SK-N-SH (cell line): Measurements from ENCODE around the gene PGAP2. TPM values are rescaled to one million over a fixed set of nuclear protein-coding genes. Genes with fewer than 3 reads are reported as not detected.
"Not testable (repeated sequence)": the region's sequence is repeated elsewhere in the genome, so short reads cannot be mapped to it uniquely, and the experiment has no call there.

Experiments
- CTCF ChIA-PET: fragments of 300-600, 350-600 bp; formaldehyde crosslinking; extraction: SDS; loops from one replicate; lab custom pipeline; 2021; lab: Yijun Ruan, JAX
- POLR2A ChIA-PET: fragments of 350-600 bp; sonication (Branson Sonifier 250); formaldehyde crosslinking; extraction: SDS; loops from one replicate; lab custom pipeline; 2020; ENCODE audit warnings: antibody characterized with exemption, inconsistent platforms; lab: Yijun Ruan, JAX
- DNase-seq: peaks from one replicate; pipeline ENCODE4 v3.0.0; 2012
- H2AFZ ChIP-seq: fragments of 200-600 bp; sonication (generic); 2 replicates; pipeline ENCODE4 v1.8.1; 2016; ENCODE audit warnings: antibody characterized with exemption, mild to moderate bottlenecking, low read depth
- H3F3A ChIP-seq: fragments of 200-600 bp; sonication (generic); replicated peaks from 2 replicates; pipeline ENCODE3; 2016; ENCODE audit warnings: antibody characterized with exemption, mild to moderate bottlenecking; ENCODE audit not compliant: insufficient read depth
- H3K27ac ChIP-seq, 2 experiments: fragments of 200-500 bp in 1 of 2; fragments of 200-600 bp in 1 of 2; sonication (Bioruptor generic) in 1 of 2; sonication (generic), shearing (Covaris generic) in 1 of 2; 2 replicates each; pipeline versions ENCODE4 v1.5.1 to v1.6.1; 2014 to 2016; ENCODE audit warnings: low read depth in 2 of 2, inconsistent platforms in 1 of 2, low read length in 1 of 2, mild to moderate bottlenecking in 1 of 2, mixed read lengths in 1 of 2
- H3K27me3 ChIP-seq: fragments of 200-600 bp; sonication (generic), shearing (Covaris generic); 2 replicates; pipeline ENCODE4 v1.6.1; 2016; ENCODE audit warnings: mixed run types; ENCODE audit not compliant: insufficient read depth
- H3K36me3 ChIP-seq, 2 experiments: fragments of 200-500 bp in 1 of 2; fragments of 200-600 bp in 1 of 2; sonication (Bioruptor generic) in 1 of 2; sonication (generic) in 1 of 2; replicated peaks in 1 of 2; 2 replicates each; pipeline versions ENCODE3 to v1.5.1; 2014 to 2016; ENCODE audit warnings: low read length in 1 of 2, mild to moderate bottlenecking in 1 of 2; ENCODE audit not compliant: insufficient read depth in 2 of 2, control insufficient read depth in 1 of 2
- H3K4me1 ChIP-seq, 2 experiments: fragments of 200-500 bp in 1 of 2; fragments of 200-600 bp in 1 of 2; sonication (Bioruptor generic) in 1 of 2; sonication (generic), shearing (Covaris generic) in 1 of 2; 2 replicates each; pipeline versions ENCODE4 v1.5.1 to v1.6.1; 2014 to 2016; ENCODE audit warnings: low read depth in 1 of 2, low read length in 1 of 2, mixed run types in 1 of 2; ENCODE audit not compliant: insufficient read depth in 2 of 2, control insufficient read depth in 1 of 2
- H3K4me2 ChIP-seq: fragments of 200-600 bp; sonication (generic), shearing (Covaris generic); 2 replicates; pipeline ENCODE4 v1.6.1; 2017; ENCODE audit warnings: mixed run types
- H3K4me3 ChIP-seq, 2 experiments: fragments of 200-500 bp in 1 of 2; fragments of 200-600 bp in 1 of 2; sonication (Bioruptor generic) in 1 of 2; sonication (generic), shearing (Covaris generic) in 1 of 2; 2 replicates each; pipeline versions ENCODE4 v1.5.1 to v1.8.1; 2014 to 2016; ENCODE audit warnings: low read depth in 2 of 2, inconsistent platforms in 1 of 2, low read length in 1 of 2, mild to moderate bottlenecking in 1 of 2, mixed read lengths in 1 of 2, moderate library complexity in 1 of 2
- H3K79me2 ChIP-seq: fragments of 200-600 bp; sonication (generic); 2 replicates; pipeline ENCODE4 v1.8.1; 2017; ENCODE audit warnings: mild to moderate bottlenecking; ENCODE audit not compliant: insufficient read depth
- H3K9ac ChIP-seq: fragments of 200-600 bp; sonication (generic); 2 replicates; pipeline ENCODE4 v1.6.1; 2017; ENCODE audit warnings: mixed run types
- H3K9me2 ChIP-seq: fragments of 200-600 bp; sonication (generic); 2 replicates; pipeline ENCODE4 v1.6.1; 2017; ENCODE audit warnings: mixed run types
- H3K9me3 ChIP-seq: fragments of 200-600 bp; sonication (generic); 2 replicates; pipeline ENCODE4 v1.6.1; 2017; ENCODE audit warnings: mixed run types, mild to moderate bottlenecking, moderate library complexity
- H4K20me1 ChIP-seq: fragments of 200-600 bp; sonication (generic); 2 replicates; pipeline ENCODE4 v1.6.1; 2017; ENCODE audit warnings: mild to moderate bottlenecking, mixed run types; ENCODE audit not compliant: insufficient read depth
- CHD2 ChIP-seq: fragments of 150-350 bp; IDR thresholded peaks from 2 replicates; pipeline ENCODE4 v1.6.1; 2018; ENCODE audit warnings: low read length; ENCODE audit not compliant: partially characterized antibody
- CTCF ChIP-seq: fragments of 200-600 bp; sonication (generic); IDR thresholded peaks from 2 replicates; pipeline ENCODE4 v1.6.1; 2017; ENCODE audit warnings: antibody characterized with exemption, mild to moderate bottlenecking, moderate library complexity
- ELF1 ChIP-seq: IDR thresholded peaks from 2 replicates; pipeline ENCODE4 v1.4.0; 2012
- EP300 ChIP-seq, 2 experiments: IDR thresholded peaks; 2 replicates each; pipeline versions ENCODE4 v1.4.0 to v1.6.1; 2012; ENCODE audit warnings: borderline replicate concordance in 1 of 2, low read depth in 1 of 2, low read length in 1 of 2
- EZH2phosphoT487 ChIP-seq: fragments of 200-600 bp; sonication (generic); IDR thresholded peaks from 2 replicates; pipeline ENCODE4 v1.6.1; 2017; ENCODE audit warnings: low read depth, mixed run types, mild to moderate bottlenecking, antibody characterized with exemption, moderate library complexity, borderline replicate concordance
- FOSL2 ChIP-seq: IDR thresholded peaks from 2 replicates; pipeline ENCODE4 v1.4.0; 2012; ENCODE audit warnings: low read depth, mild to moderate bottlenecking, moderate library complexity, borderline replicate concordance
- FOXJ3 ChIP-seq: sonication (generic); formaldehyde crosslinking; IDR thresholded peaks from 2 replicates; pipeline ENCODE4 v1.5.1; 2020; ENCODE audit warnings: mild to moderate bottlenecking, missing genetic modification reagents
- GABPA ChIP-seq: IDR thresholded peaks from 2 replicates; pipeline ENCODE4 v1.4.0; 2012; ENCODE audit warnings: low read depth, mild to moderate bottlenecking
- GATA2 ChIP-seq: sonication (generic); formaldehyde crosslinking; IDR thresholded peaks from 2 replicates; pipeline ENCODE4 v1.5.0; 2020; ENCODE audit warnings: mild to moderate bottlenecking, missing genetic modification reagents
- IRF3 ChIP-seq: fragments of 150-350 bp; IDR thresholded peaks from 2 replicates; pipeline ENCODE4 v1.6.1; 2016; ENCODE audit warnings: mild to moderate bottlenecking, low read depth, low read length
- MAX ChIP-seq: IDR thresholded peaks from 2 replicates; pipeline ENCODE4 v1.4.0; 2012; ENCODE audit warnings: low read depth
- MXI1 ChIP-seq: IDR thresholded peaks from 2 replicates; pipeline ENCODE4 v1.6.1; 2012; ENCODE audit warnings: mild to moderate bottlenecking, low read depth, low read length, improper control_type of control experiment
- PBX3 ChIP-seq: IDR thresholded peaks from 2 replicates; pipeline ENCODE4; 2012
- RXRA ChIP-seq: IDR thresholded peaks from 2 replicates; pipeline ENCODE4 v1.4.0; 2012; ENCODE audit warnings: low read depth, mild to moderate bottlenecking, borderline replicate concordance
- TEAD4 ChIP-seq: IDR thresholded peaks from 2 replicates; pipeline ENCODE4 v1.4.0; 2012; ENCODE audit warnings: mild to moderate bottlenecking, borderline replicate concordance; ENCODE audit not compliant: insufficient read depth
- USF1 ChIP-seq: IDR thresholded peaks from 2 replicates; pipeline ENCODE4 v1.4.0; 2012; ENCODE audit warnings: low read depth, borderline replicate concordance
- USF2 ChIP-seq: fragments of 150-350 bp; IDR thresholded peaks from 2 replicates; pipeline ENCODE4 v1.6.1; 2017; ENCODE audit warnings: antibody characterized with exemption, low read length, low read depth, borderline replicate concordance
- WGBS: methylation state at CpG from one replicate; pipeline ENCODE4 v1.1.6; 2017; ENCODE audit warnings: low lambda C conversion rate; 5-methylcytosine and 5-hydroxymethylcytosine counted together
- polyA plus RNA-seq, 3 experiments: library from polyadenylated mRNA; depleted of rRNA; stranded (reverse); fragments of >200 nt; gene quantifications; 2 replicates each; pipeline ENCODE4 v1.2.3, GENCODE V29; 2012

Gene PGAP2
- polyA plus RNA-seq, 1 of the 3 experiments (the other 2 are of a cell fraction) = 41.3 TPM

- peak overlapping the region; percentile 27 for H3K4me2 ChIP-seq
- H3K4me3 ChIP-seq = no peak overlapping the region
- H3K27me3 ChIP-seq = no peaks in the 10 kb centered on the region
- WGBS = 79% methylated on average over 8 of the region's 8 CpGs
- H3F3A ChIP-seq = peaks cover 5% of the 10 kb centered on the region
- peaks cover 0 to 14% of the 10 kb centered on the region in 2 experiments for H3K36me3 ChIP-seq
- CTCF ChIA-PET = interaction anchor here (1.0 kb wide), 1 partner anchor 286 kb away, joined by 4 read pairs; no protein-coding TSS in a partner anchor
- peaks cover 0 to 9% of the 10 kb centered on the region in 2 experiments; a peak in 2 of 4 replicates for H3K4me1 ChIP-seq
- peaks cover 100% of the 10 kb centered on the region for H3K79me2 ChIP-seq
- H2AFZ ChIP-seq = no peak overlapping the region
- peaks cover 71% of the 10 kb centered on the region for H4K20me1 ChIP-seq
- POLR2A ChIA-PET = no interaction called here
- H3K9me2 ChIP-seq = no peaks in the 10 kb centered on the region
- H3K9ac ChIP-seq = no peak overlapping the region
- no peak for DNase-seq
- no peaks in the 10 kb centered on the region for H3K9me3 ChIP-seq
- H3K27ac ChIP-seq = peak overlapping the region; percentile 18 to 45; a peak in 2 of 4 replicates
- TF ChIP-seq TEAD4 = no peak
- no peak for TF ChIP-seq RXRA
- no peak for TF ChIP-seq EZH2phosphoT487
- no peak for TF ChIP-seq CHD2
- no peak for TF ChIP-seq USF1
- TF ChIP-seq EP300 (IDR thresholded peaks at IDR 0.05; ENCODE audit: borderline replicate concordance in 1 of 2, low read depth in 1 of 2, low read length in 1 of 2) = no peak
- TF ChIP-seq FOXJ3 (CRISPR knock-in tag) = no peak
- TF ChIP-seq GABPA = no peak
- TF ChIP-seq USF2 = no peak
- no peak for TF ChIP-seq IRF3
- no peak for TF ChIP-seq CTCF
- no peak for TF ChIP-seq GATA2 (CRISPR knock-in tag)
- no peak for TF ChIP-seq ELF1
- TF ChIP-seq MXI1 = no peak
- no peak for TF ChIP-seq PBX3
- no peak for TF ChIP-seq FOSL2
- no peak for TF ChIP-seq MAX
These were observed 21.5 kb upstream of the PGAP2 start for GRCh38 chr11:3786781-3787428.

- H3K9me3 ChIP-seq, H3K4me3 ChIP-seq, H3K27ac ChIP-seq, H3K9ac ChIP-seq, H3K9me2 ChIP-seq, H3K4me1 ChIP-seq, DNase-seq, H3K27me3 ChIP-seq, H2AFZ ChIP-seq, POLR2A ChIA-PET, H3F3A ChIP-seq, H3K4me2 ChIP-seq: not testable (repeated sequence)
- Histone ChIP-seq H4K20me1 (peaks cover 36% of the 10 kb centered on the region), H3K36me3 (peaks cover 0 to 24% of the 10 kb centered on the region in 2 experiments), H3K79me2 (peaks cover 85% of the 10 kb centered on the region)
- CTCF ChIA-PET = interaction anchor here (1.1 kb wide), 1 partner anchor 13 kb away, joined by 3 read pairs; no protein-coding TSS in a partner anchor
- 95% methylated on average over 10 of the region's 10 CpGs for WGBS
These were observed 14.0 kb upstream of the PGAP2 start for GRCh38 chr11:3794387-3794786.
